GM18868 (cell line): Measurements from ENCODE around the gene PLEK2.
A peak's percentile ranks its signal among the peaks of the same experiment; 100 is the strongest.
"Not testable (repeated sequence)": the region's sequence is repeated elsewhere in the genome, so short reads cannot be mapped to it uniquely, and the experiment has no call there.

Experiments used
- ATAC-seq: cut with Tn5 transposase; IDR thresholded peaks from one replicate; pipeline ENCODE4 v1.9.1; 2021; ENCODE audit warnings: mild to moderate bottlenecking, moderate library complexity; ENCODE audit not compliant: unreplicated experiment

The PLEK2 gene

DNA sequence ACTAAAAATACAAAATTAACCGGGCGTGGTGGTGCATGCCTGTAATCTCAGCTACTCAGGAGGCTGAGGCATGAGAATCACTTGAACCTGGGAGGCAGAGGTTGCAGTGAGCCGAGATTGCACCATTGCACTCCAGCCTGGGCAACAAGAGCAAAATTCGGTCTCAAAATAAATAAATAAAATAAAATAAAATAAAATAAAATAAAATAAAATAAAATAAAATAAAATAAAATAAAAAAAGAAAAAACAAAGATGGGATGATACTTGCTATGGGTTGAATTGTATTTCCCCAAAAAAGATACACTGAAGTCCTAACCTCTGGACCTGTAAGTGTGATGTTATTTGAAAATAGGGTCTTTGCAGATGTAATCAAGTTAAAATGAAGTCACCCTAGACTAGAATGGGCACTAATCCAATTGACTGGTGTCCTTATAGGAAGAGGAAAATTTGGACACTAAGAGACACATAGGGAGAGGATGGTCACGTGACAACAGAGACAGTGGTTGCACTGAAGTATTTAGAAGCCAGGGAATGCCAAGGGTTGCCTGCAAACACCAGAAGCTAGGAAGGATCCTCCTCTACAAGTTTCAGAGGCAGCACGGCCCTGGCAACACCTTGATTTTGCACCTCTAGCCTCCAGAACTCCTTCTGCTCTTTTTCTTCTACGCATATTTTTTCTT, 3.7 kb downstream of the PLEK2 start:
- ATAC-seq, result not testable (repeated sequence)

DNA sequence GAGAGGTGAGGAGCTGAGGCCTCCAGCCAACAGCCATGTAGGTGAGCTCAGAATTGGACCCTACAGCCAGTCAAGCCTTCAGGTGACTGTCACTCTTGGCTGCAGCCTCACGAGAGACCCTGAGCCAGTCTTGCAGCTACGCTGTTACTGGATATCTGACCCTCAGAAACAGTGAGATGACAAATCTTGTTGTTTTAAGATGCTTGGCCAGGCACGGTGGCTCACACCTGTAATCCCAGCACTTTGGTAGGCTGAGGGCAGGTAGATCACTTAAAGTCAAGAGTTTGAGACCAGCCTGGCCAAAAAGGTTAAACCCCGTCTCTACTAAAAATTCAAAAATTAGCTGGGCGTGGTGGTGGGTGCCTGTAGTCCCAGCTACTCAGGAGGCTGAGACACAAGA, 6.2 kb downstream of the PLEK2 start:
- ATAC-seq, result no peak

DNA sequence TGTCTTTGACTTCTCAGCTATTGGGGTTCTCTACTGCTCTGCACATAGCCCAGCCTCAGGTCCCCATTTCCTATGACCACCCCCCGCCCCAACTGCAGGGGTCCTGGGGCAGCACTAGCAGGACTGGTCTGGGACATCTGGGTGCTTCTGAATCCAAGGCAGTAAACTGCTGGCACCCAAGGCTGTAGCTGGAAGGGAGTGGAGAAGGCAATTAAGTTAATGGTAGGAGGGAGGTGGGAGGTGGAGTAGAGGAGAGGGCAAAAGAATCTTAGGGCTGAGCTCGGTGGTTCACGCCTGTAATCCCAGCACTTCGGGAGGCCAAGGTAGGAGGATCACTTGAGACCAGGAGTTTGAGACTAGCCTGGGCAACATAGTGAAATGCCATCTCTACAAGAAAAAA, 11.5 kb downstream of the PLEK2 start:
- ATAC-seq, result no peak

DNA sequence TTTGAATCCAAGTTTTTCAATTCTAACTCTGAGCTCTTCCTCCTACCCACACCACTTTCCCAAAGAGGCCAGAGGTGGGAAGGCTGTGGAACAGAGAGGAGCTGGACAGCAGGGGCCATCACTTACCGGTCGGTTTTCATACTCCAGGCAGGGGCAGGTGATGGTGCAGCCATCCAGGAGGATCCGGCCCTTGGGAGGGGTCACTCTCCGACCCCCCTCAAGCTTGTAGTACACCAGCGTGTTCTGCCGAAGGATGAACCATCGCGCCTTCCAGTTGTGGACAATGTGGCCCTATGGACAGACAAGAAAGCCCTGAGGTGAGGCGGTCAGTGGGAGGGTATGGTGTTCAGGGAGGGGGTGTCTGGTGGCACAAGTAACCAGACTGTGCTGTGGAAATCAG, 14.4 kb downstream of the PLEK2 start:
- ATAC-seq, result no peak

DNA sequence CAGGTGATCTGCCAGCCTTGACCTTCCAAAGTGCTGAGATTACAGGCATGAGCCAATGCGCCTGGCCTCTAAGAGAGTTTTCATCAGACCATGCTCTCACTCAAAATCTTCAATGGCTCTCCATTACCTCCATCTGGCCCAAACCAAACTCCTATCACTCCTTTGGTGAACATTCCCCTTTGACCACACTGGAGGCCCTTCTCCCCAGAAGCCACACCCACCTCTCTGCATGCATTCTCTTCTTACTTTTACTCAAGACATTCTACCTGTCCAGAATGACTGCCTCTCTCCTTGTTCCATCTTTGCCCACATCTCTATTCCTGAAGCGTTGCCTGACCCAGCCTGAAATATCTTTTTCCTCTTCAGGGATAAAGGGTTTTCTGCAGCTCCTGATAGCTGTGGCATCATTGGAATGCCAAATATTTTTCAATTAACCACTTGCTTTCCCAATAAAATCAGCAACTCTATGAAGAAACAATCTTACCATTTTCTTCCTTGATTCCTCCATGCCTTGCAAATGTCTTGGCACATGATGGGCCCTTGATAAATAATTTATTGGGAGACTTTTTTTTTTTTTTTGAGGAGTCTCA, 15.5 kb downstream of the PLEK2 start:
- no peak for ATAC-seq

DNA sequence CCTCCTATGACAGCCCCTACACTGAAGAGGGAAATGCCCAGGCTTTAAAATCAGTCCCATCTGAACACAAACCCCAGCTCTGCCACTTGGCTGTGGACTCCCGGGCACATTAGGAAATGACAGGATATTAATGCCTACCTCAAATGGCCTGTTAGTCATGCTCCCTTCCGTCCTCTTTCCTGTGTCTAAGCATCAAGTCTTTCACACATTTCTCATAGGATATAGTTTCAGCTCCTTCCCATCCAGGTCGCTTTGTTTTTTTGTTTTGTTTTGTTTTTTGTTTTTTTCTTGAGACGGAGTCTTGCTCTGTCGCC, 16.1 kb downstream of the PLEK2 start:
- no peak for ATAC-seq

DNA sequence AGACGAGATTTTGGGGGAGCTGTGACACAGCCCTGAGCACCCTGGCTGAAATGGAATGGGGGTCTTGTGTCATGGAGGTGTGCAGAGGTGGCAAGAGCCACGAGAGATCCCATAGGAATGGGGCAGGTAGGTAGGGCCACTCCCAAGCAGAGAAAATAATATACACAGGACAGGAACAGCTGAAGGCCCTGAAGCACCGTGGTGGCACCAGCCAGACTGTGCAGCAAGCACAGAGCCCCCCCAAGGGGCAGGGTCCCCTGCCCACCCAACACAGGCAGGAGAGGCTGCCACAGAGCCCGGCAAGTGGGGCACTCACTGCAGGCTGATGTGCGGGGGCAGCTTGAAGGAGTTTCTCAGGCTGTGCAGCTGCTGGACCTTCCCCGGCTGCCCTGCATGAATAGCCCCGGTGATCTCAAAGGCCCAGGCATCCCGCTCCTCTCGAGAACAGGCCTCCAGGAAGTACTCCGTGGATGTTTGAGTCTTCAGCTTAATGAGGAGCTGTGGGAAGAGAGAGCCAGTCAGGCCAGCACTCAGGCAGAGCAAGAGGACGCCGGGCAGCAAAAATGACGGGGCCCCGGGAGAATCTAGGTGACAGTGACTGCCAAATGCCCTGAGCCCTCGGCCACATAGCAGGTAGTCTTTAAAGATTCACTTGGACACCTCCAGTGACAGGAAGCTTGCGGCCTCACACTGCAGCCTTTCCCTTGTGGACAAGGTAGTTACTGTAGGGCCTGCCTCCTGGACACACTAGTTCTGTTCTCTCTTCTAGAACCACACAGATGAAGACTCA, 16.7 kb downstream of the PLEK2 start:
- ATAC-seq, result no peak

DNA sequence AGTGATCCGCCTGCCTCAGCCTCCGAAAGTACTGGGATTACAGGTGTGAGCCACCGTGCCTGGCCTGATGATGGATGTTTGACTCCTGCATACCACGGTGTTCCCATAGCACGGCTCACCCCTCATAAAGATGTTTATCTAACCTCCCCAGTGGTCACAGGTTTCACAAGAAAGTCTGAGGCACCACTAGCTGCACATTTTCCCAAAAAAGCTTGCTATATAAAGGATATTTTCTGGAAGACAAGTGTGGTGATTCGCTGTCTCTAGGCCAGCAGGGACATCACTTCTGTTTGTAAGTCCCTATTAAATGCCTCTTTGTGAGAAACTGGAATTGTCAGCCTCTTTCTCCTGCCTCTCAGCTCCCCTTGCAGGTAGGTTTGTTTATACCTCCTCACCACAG, 18.3 kb downstream of the PLEK2 start:
- no peak for ATAC-seq

DNA sequence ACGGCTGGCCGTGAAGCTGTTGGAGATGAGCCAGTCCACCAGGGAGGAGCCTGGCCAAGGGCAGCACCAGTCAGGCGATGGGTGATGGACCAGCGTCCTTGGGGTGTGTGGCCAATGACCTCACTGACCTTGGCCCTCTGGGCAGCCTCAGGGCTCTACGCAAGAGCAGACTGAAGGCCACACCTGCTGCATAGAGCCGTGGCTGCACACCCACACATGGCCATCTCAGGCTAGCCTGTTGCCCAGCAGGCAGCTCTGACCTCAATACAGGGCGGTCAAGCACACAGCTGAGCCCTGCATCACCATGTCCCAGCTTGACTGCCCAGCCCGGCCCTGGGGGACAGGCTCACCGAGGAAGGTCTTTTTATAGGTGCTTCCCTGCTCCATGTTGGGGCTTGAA, 19.2 kb downstream of the PLEK2 start:
- ATAC-seq, result no peak

DNA sequence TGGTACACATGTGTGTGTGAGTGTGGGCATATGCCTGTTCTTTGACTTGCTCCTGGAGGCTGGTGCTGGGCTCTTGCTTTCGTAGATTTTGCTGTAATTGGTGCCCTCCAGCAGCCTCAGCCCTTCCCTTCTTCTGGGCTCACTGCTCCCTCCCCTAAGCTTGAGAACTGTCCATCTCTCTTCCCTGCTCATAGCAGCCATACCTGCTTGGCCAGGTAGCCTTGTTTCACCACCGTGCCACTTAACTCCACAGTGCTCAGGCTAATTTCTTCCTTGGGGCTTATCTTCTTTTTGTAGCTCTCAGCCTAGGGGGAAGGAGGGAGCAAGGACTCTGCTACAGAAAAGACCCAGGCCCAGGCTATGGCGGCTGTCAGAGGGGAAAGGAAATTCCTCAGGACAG, 19.8 kb downstream of the PLEK2 start:
- ATAC-seq, result no peak

DNA sequence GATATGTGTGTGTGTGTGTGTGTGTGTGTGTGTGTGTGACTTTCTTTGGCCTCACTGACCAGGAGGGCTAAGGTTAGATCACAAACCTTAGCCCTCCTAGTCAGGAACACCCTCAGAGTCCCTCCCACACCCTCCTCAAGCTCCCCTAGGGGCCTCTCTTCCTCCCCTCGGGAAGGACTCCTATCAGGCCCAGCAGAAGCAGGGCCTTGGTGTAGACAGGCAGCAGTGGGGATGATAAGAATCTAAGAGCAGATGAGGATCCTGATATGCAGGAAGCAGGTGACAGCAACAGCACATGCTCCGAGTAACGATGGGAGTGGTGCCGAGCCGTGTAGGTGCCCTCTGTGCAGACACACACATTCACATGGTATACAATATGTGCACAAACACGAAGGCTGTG, 20.7 kb downstream of the PLEK2 start:
- no peak for ATAC-seq

DNA sequence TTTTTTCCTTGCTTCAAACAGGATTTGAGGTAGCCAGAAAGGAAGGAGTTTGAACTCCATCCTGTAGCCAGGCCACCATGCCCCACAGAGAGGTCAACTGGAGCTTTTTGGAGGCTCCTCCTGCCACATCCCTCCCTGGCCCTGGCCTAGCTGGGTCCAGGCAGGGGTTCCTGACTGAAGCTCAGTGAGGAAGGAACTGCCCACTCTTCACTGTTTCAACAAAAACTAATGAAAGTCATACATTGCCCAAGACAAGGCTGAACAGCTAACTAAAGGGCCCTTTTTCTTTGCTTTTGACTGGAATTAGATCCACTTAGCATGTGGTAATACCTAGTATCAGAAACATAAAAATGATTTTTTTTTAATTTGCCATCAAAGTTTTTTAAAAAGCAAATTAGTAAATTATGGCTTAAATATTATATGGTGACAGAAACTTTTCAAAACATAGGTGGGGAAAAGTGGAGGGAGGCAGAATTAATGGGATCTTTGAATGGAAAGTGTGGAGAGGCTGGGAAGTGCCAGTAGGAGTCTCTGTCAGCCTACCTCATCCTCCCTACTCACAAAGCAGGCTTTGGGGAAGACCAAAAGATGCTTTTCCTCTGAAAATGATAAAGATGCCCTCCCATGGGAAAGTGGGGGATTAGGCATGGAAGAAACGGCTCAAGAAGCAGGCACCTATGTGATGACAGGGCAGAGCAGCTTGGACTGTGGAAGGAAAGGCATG, 22.0 kb downstream of the PLEK2 start:
- no peak for ATAC-seq

DNA sequence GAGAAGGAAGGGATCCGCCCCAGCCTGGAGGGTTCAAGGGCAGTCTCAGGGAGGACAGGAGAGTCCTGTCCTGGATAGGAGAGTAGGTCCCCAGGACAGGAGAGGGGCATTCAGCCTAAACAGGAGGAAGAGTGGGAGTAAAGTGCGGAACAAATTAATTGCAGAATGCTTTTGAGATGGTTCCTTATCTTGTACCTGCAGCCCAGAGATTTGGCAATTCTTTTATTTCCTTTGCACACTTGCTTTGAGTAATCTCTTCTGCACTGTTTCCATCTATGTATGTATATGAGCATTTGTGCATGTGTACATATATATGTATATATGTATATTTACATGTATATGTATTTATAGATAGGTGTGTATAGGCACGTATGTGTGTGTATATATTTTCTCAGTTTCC, 22.7 kb downstream of the PLEK2 start:
- ATAC-seq, result no peak

DNA sequence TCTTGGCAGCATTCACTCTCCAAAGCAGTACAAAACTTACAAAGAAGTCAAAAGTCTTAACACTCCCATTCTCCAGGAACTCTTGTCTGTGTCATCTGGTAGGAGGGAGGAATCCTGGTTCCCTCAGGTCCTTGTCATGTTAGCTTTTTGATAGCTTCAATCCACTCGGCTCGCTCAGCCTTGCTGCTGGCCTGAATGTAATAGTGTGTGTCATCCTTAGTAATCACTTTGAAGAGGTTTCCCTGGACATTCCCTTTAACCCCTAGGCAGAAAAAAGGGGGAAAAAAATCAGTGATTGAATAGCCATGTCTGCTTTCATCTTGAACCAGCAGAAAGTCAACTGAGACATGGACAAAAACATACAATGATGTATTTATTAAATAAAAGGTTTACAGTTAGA, 24.8 kb downstream of the PLEK2 start:
- no peak for ATAC-seq

DNA sequence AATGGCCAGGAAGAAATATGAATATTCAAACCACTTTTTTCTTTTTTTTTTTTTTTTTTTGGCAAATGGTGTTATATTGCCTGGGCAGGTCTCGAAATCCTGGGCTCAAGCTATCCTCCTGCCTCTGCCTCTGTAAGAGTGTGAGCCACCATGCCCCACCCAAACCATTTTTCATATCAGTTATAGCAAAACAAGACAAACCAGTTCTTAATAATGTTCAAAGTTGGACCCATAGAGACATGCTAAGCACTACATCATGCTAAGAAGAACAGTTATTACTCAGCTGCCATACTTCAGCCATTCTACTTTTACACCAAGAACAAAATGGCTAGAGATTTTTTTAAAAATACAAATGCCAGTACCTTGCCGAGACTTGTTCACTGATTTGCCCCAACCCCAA, 26.3 kb downstream of the PLEK2 start:
- no peak for ATAC-seq

DNA sequence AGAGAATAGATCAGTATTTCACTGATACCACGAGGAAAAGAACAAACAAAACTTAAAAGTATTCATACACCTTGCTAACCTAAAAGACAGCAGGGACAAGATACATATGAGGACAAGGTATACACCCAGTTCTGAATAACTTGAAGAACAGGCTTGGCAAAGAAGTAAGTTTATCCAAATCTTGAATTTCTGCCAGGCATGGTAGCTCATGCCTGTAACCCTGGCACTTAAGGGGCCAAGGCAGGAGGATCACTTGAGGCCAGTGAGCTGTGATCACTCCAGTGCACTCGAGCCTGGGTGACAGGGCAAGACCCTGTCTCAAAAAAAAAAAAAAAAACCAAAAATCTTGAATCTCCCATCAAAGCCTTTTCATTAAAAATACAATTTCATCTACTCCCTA, 26.8 kb downstream of the PLEK2 start:
- ATAC-seq, result no peak

DNA sequence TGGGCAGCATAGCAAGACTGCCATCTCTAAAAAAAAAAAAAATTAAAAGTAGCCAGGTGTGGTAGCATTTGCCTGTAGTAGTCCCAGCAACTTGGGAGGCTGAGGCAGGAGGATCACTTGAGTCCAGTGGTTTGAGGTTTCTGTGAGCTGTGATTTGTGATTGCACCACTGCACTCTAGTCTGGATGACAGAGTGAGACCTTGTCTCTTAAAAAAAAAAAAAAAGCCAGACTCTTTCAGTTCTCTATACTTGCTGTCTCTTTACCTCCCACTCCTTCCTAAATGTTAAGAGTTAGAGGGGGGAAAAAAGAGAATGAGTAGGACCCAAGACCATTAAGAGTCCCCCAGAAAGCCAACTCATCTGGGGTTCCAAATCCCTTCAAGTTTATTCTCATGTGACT, 34.0 kb downstream of the PLEK2 start:
- peak; percentile 54 for ATAC-seq

DNA sequence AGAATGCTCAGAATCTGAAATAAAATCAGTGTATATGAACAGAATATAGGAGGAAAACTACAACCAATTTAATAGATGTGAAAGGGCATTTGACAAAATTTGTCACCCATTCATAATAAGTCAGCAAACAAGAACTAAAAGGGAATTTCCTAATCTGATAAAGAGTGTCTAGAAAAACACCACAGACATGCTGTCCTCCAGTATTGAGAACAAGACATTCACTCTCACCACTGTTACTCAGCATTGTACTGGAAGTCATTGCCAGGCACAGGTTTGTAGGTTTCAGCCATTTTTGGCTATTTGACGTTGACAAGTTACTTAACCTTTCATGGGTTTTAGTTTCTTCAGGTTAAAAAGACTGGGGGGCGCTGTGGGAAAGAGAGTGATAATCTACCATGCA, 38.6 kb downstream of the PLEK2 start:
- no peak for ATAC-seq

DNA sequence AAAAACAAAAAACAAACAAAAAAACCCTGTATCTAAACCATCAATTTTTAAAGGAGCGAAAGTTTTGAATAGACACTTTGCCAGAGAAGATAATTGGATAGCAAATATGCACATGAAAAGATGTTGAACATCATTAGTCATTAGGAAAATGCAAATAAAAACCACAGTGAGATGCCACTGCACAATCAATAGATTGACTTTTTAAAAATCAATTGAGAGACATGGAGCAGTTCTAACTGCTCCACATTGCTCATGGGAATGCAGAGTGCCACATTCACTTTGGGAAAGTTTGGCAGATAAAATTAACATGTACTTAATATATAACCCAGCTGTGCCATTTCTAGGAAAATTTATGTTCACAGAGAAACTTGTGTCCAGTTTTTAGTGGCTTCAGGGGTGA, 39.1 kb downstream of the PLEK2 start:
- ATAC-seq, result no peak

DNA sequence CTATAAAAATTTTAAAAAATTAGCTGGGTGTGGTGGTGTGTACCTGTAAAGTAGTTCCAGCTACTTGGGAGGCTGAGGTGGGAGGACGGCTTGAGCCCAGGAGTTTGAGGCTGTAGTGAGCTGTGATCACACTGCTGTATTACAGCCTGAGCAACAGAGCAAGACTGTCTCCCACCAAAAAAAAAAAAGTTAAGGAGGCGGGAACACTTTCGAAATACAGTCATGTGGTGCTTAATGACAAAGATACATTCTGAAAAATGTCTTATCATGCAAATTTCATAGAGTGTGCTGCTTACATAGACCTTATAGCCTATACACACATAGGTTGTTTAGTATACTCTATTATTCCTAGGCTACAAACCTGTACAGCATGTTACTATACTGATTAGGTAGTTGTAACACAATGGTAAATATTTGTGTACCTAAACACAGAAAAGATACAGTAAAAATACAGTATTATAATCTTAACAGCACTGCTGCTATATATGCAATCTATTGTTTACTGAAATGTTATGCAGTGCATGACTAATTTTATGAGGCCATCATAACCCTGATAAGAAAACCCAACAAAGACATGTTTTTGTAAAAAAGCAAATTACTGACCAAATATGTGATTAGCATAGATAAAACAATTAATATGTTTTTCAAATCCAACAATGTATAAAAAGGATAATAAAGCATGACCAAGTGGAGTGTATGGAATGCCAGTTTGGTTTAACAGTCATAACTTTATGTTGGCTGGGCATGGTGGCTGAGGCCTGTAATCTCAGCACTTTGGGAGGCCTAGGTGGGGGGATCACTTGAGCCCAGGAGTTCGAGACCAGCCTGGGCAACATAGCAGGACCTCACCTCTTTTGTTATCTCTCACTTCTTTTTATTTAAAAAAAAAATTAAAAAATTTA, 40.5 kb downstream of the PLEK2 start:
- no peak for ATAC-seq

DNA sequence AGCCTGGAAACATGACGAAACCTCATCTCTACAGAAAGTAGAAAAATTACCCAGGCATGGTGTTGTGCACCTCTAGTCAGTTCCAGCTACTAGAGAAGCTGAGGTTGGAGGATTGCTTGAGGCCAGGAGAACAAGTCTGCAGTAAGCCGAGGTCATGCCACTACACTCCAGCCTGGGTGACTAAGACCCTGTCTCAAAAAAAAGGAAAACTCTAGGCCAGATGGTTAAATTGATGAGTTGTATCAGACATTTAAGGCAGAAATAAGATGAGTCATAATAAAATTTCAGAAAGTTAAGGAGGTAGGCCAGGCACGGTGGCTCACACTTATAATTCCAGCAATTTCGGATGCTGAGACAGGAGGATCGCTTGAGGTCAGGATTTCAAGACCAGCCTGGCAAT, 41.1 kb downstream of the PLEK2 start:
- ATAC-seq, result no peak
